ENCODE data around the gene C1S.
"Not testable (repeated sequence)": the region's sequence is repeated elsewhere in the genome, so short reads cannot be mapped to it uniquely, and the experiment has no call there.

C1S gene

GRCh38 chr12:7046383-7047105 is 14.0 kb upstream of the C1S start:
- no peak for DNase-seq (ENCODE audit: low read depth in 2 of 2)

- no peak for DNase-seq (ENCODE audit: low read depth in 2 of 2)
These were observed 13.2 kb upstream of the C1S start for GRCh38 chr12:7047306-7047705.

- not testable (repeated sequence) for DNase-seq (ENCODE audit: low read depth in 2 of 2)
These were observed 11.0 kb upstream of the C1S start for GRCh38 chr12:7049445-7049951.

GRCh38 chr12:7049973-7050372 is 10.5 kb upstream of the C1S start:
- not testable (repeated sequence) for DNase-seq (ENCODE audit: low read depth in 2 of 2)

GRCh38 chr12:7054925-7055324 is 5.6 kb upstream of the C1S start:
- DNase-seq (ENCODE audit: low read depth in 2 of 2): no peak

- DNase-seq (ENCODE audit: low read depth in 2 of 2): not testable (repeated sequence)
These were observed 4.8 kb upstream of the C1S start for GRCh38 chr12:7055736-7056135.

- no peak for DNase-seq (ENCODE audit: low read depth in 2 of 2)
These were observed 2.2 kb upstream of the C1S start for GRCh38 chr12:7058163-7058845.

GRCh38 chr12:7058850-7059395 is 1.6 kb upstream of the C1S start:
- no peak for DNase-seq (ENCODE audit: low read depth in 2 of 2)

GRCh38 chr12:7059780-7060179 is 738 bp upstream of the C1S start:
- DNase-seq (ENCODE audit: low read depth in 2 of 2): no peak

- DNase-seq (ENCODE audit: low read depth in 2 of 2): no peak
These were observed 620 bp downstream of the C1S start for GRCh38 chr12:7061138-7061537.

- no peak for DNase-seq (ENCODE audit: low read depth in 2 of 2)
These were observed 1.1 kb downstream of the C1S start for GRCh38 chr12:7061596-7061995.

- no peak for DNase-seq (ENCODE audit: low read depth in 2 of 2)
These were observed 4.0 kb downstream of the C1S start for GRCh38 chr12:7064516-7064915.

GRCh38 chr12:7065073-7065623 is 4.6 kb downstream of the C1S start:
- DNase-seq (ENCODE audit: low read depth in 2 of 2): no peak

GRCh38 chr12:7066596-7066995 is 6.1 kb downstream of the C1S start:
- no peak for DNase-seq (ENCODE audit: low read depth in 2 of 2)

- DNase-seq (ENCODE audit: low read depth in 2 of 2): no peak
These were observed 6.6 kb downstream of the C1S start for GRCh38 chr12:7067096-7067495.

- DNase-seq (ENCODE audit: low read depth in 2 of 2): no peak
These were observed 7.9 kb downstream of the C1S start for GRCh38 chr12:7068240-7068993.

- DNase-seq (ENCODE audit: low read depth in 2 of 2): no peak
These were observed 8.5 kb downstream of the C1S start for GRCh38 chr12:7068994-7069346.

GRCh38 chr12:7069386-7069785 is 8.9 kb downstream of the C1S start:
- no peak for DNase-seq (ENCODE audit: low read depth in 2 of 2)

- DNase-seq (ENCODE audit: low read depth in 2 of 2): no peak
These were observed 11.5 kb downstream of the C1S start for GRCh38 chr12:7072035-7072434.

GRCh38 chr12:7072554-7072953 is 12.0 kb downstream of the C1S start:
- no peak for DNase-seq (ENCODE audit: low read depth in 2 of 2)

GRCh38 chr12:7073946-7074345 is 13.4 kb downstream of the C1S start:
- DNase-seq (ENCODE audit: low read depth in 2 of 2): no peak

GRCh38 chr12:7075518-7075917 is 15.0 kb downstream of the C1S start:
- no peak for DNase-seq (ENCODE audit: low read depth in 2 of 2)
